Thoracic aorta (tissue), 2 donors: ENCODE results near the gene GNAO1. TPM values are rescaled to one million over a fixed set of nuclear protein-coding genes. Genes with fewer than 3 reads are reported as not detected.

Source experiments
- ATAC-seq: fragments of 150-250 bp; one replicate; pipeline ENCODE4 v1.8.0; 2017; ENCODE audit warnings: low read depth; ENCODE audit not compliant: insufficient number of reproducible peaks, low FRiP score
- DNase-seq: peaks from one replicate; pipeline ENCODE4 v3.0.0-alpha.2; 2020; ENCODE audit warnings: low spot score
- H3K27ac ChIP-seq, 2 donors: fragments of 200-600 bp; sonication (generic); 1 replicate in 1 of 2; 2 replicates in 1 of 2; pipeline ENCODE4 v1.5.1; 2016; ENCODE audit warnings: mild to moderate bottlenecking in 2 of 2, moderate library complexity in 2 of 2
- H3K27me3 ChIP-seq: fragments of 200-600 bp; sonication (generic); replicated peaks from 2 replicates; pipeline ENCODE4 v1.6.0; 2016; ENCODE audit warnings: mild to moderate bottlenecking; ENCODE audit not compliant: insufficient read depth
- H3K36me3 ChIP-seq: fragments of 200-600 bp; sonication (generic); one replicate; pipeline ENCODE4 v1.5.1; 2016
- H3K4me1 ChIP-seq, 2 donors: fragments of 200-600 bp; sonication (generic); 1 replicate in 1 of 2; 2 replicates in 1 of 2; pipeline versions ENCODE4 v1.5.1 to v1.6.0; 2016; ENCODE audit warnings: low read depth in 2 of 2, mild to moderate bottlenecking in 1 of 2; ENCODE audit not compliant: control insufficient read depth in 1 of 2
- H3K4me3 ChIP-seq: fragments of 200-600 bp; sonication (generic); 2 replicates; pipeline ENCODE4 v1.5.1; 2016; ENCODE audit warnings: mild to moderate bottlenecking
- H3K9me3 ChIP-seq: fragments of 200-600 bp; sonication (generic); 2 replicates; pipeline ENCODE4 v1.5.1; 2016
- total RNA-seq, 2 donors: library from RNA; depleted of rRNA; stranded (reverse); fragments of >200 nt; gene quantifications; one replicate each; pipeline versions ENCODE4 v1.1.0 to v1.2.3, GENCODE V29; 2016
- TF ChIP-seq, protein P1 (sequence below): fragments of 200-600 bp; sonication (generic); IDR thresholded peaks from one replicate; pipeline ENCODE4 v1.5.1; 2019; ENCODE audit warnings: antibody characterized with exemption

GNAO1 gene
- total RNA-seq, 2 donors from 2014 or later, result 2.0 to 4.5 TPM

DNA sequence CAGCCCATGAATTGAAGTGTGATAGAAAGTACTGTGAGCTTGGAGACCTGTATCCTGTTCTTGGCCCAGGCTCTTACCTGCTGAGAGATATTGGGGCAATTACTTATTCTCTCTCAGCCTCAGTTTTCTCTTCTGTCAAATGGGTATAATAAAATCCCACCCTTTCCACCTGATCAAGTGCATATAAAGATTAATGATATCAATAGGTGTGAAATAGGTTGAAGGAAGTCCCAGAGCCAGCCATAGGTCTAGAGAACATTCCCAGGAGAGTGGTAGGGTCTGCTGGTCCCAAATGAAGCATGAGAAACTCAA is 81.2 kb downstream of the GNAO1 start:
- no peaks in the 10 kb centered on the region for H3K27me3 ChIP-seq
- H3K36me3 ChIP-seq, result no peaks in the 10 kb centered on the region
- ATAC-seq (no peak), DNase-seq (no peak)
- H3K4me1 ChIP-seq, result peaks cover 12 to 18% of the 10 kb centered on the region in 2 donors
- H3K4me3 ChIP-seq, result no peak overlapping the region
- no peak overlapping the region for H3K27ac ChIP-seq
- H3K9me3 ChIP-seq, result no peaks in the 10 kb centered on the region
- TF ChIP-seq, protein P1, sequence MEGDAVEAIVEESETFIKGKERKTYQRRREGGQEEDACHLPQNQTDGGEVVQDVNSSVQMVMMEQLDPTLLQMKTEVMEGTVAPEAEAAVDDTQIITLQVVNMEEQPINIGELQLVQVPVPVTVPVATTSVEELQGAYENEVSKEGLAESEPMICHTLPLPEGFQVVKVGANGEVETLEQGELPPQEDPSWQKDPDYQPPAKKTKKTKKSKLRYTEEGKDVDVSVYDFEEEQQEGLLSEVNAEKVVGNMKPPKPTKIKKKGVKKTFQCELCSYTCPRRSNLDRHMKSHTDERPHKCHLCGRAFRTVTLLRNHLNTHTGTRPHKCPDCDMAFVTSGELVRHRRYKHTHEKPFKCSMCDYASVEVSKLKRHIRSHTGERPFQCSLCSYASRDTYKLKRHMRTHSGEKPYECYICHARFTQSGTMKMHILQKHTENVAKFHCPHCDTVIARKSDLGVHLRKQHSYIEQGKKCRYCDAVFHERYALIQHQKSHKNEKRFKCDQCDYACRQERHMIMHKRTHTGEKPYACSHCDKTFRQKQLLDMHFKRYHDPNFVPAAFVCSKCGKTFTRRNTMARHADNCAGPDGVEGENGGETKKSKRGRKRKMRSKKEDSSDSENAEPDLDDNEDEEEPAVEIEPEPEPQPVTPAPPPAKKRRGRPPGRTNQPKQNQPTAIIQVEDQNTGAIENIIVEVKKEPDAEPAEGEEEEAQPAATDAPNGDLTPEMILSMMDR, result no peak

DNA sequence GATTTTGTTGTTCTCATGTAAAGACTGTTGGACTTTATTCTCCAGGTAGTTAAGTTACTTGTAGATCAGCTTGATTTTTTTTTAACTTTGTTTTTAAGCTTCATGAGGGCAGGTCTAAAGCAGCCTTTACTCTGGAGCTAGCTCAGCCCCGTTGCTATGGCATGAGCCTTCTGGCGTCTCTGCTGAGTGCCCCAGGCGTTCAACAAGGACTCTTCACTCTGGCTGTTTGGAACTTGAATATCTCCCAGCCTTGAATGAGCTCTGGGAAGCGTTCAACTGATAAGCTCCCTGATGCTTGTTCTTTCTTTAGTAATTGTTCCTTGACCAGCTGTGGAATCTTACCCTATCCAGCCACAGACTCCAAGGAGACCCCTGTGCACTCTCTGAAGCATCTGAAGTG is 82.3 kb downstream of the GNAO1 start:
- no peaks in the 10 kb centered on the region for H3K27me3 ChIP-seq
- no peaks in the 10 kb centered on the region for H3K9me3 ChIP-seq
- TF ChIP-seq, protein P1, result no peak
- no peaks in the 10 kb centered on the region for H3K36me3 ChIP-seq
- H3K27ac ChIP-seq, result no peak overlapping the region
- ATAC-seq (no peak), DNase-seq (no peak)
- H3K4me1 ChIP-seq, result peaks cover 12 to 18% of the 10 kb centered on the region in 2 donors
- no peak overlapping the region for H3K4me3 ChIP-seq

DNA sequence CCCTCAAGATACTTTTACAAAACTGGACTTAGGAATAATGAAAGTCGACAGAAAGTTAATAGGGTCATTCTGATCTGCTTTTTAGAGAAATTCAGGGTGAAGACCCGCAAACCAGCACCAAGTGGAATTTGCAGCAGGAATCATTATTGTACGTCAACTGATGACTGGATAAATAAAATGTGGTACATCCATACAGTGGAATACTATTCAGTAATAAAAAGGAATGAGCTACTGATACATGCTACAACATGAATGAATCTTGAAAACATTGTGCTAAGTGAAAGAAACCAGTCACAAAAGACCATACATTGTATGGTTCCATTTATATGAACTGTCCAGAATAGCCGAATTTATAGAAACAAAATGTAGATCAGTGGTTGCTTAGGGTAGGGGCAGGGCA is 83.1 kb downstream of the GNAO1 start:
- Histone ChIP-seq H3K27ac (no peak overlapping the region), H3K9me3 (no peaks in the 10 kb centered on the region), H3K27me3 (no peaks in the 10 kb centered on the region), H3K4me3 (no peak overlapping the region), H3K4me1 (peaks cover 9 to 10% of the 10 kb centered on the region in 2 donors), H3K36me3 (no peaks in the 10 kb centered on the region)
- DNase-seq, result no peak
- no peak for ATAC-seq
- TF ChIP-seq, protein P1, result no peak

DNA sequence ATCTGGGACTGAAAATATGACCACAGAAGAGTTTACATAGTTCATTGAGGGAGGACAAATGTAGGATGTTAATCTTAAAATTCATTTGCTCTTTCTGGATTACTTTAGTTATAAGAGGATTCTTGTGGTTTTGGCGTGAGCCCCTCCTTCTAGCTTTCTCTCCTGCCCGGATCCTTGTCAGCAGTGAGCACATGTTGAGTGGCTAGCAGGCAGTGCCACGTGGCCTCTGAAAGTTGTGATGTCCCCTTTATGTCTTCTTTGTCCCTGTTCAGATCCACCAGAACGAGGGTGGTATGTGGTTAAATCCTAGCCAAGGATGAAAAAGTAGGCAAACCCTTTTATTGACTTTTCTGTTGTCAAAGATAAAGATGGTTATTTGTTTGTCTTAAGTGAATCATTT is 83.8 kb downstream of the GNAO1 start:
- ATAC-seq (no peak), DNase-seq (no peak)
- TF ChIP-seq, protein P1, result no peak
- H3K27ac ChIP-seq, result no peak overlapping the region
- no peaks in the 10 kb centered on the region for H3K27me3 ChIP-seq
- no peaks in the 10 kb centered on the region for H3K36me3 ChIP-seq
- H3K4me3 ChIP-seq, result no peak overlapping the region
- no peaks in the 10 kb centered on the region for H3K9me3 ChIP-seq
- peaks cover 2 to 3% of the 10 kb centered on the region in 2 donors for H3K4me1 ChIP-seq

DNA sequence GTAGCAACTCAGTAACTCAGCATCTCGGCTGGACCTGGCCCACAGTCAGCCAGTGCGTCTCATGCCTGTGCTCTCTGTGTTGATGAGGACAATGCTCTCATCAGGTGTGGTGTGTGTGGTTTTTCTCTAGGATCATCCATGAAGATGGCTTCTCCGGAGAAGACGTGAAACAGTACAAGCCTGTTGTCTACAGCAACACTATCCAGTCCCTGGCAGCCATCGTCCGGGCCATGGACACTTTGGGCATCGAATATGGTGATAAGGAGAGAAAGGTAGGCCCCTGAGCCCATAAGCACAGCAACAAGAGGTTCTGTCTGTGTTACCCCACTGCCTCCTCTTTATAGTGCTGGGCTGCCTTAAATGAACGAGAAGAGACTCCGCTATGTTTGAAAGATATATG is 84.5 kb downstream of the GNAO1 start:
- H3K27me3 ChIP-seq, result no peaks in the 10 kb centered on the region
- ATAC-seq, result no peak
- no peaks in the 10 kb centered on the region for H3K36me3 ChIP-seq
- H3K4me3 ChIP-seq, result no peak overlapping the region
- no peaks in the 10 kb centered on the region for H3K9me3 ChIP-seq
- TF ChIP-seq, protein P1, result no peak
- H3K27ac ChIP-seq, result no peak overlapping the region
- no peaks in the 10 kb centered on the region for H3K4me1 ChIP-seq
- no peak for DNase-seq
